Upper lobe of left lung (tissue), 4 donors: Measurements from ENCODE around the gene CACNA2D1.

Experiments
- CTCF ChIP-seq, 6 experiments: fragments of 450-650 bp in 4 of 6; fragments of 200-600 bp in 2 of 6; sonication (generic) in 2 of 6; IDR thresholded peaks; one replicate each; pipeline ENCODE4 v1.5.1; 2016 to 2019; ENCODE audit warnings: antibody characterized with exemption in 6 of 6
- POLR2A ChIP-seq, 4 donors: fragments of 450-650 bp; IDR thresholded peaks; one replicate each; pipeline ENCODE4 v1.5.1; 2016 to 2017; ENCODE audit warnings: antibody characterized with exemption in 4 of 4, mild to moderate bottlenecking in 2 of 4

- TF ChIP-seq CTCF (IDR thresholded peaks at IDR 0.05) (no peak), POLR2A (IDR thresholded peaks at IDR 0.05) (no peak)
Observed at GRCh38 chr7:82472966-82473365, 29.4 kb upstream of the CACNA2D1 start.
